GM04503 (cell line): ENCODE measurements around the gene PRKAR2B.
"Not testable (repeated sequence)": the region's sequence is repeated elsewhere in the genome, so short reads cannot be mapped to it uniquely, and the experiment has no call there.

Source experiments
- DNase-seq: peaks from one replicate; pipeline ENCODE4 v3.0.0-alpha.2; 2012; ENCODE audit warnings: low read depth

Gene PRKAR2B

GRCh38 chr7:107078517-107078966 lies 34.0 kb downstream of the PRKAR2B start:
- no peak for DNase-seq

GRCh38 chr7:107079212-107079940 lies 34.9 kb downstream of the PRKAR2B start:
- no peak for DNase-seq

DNA sequence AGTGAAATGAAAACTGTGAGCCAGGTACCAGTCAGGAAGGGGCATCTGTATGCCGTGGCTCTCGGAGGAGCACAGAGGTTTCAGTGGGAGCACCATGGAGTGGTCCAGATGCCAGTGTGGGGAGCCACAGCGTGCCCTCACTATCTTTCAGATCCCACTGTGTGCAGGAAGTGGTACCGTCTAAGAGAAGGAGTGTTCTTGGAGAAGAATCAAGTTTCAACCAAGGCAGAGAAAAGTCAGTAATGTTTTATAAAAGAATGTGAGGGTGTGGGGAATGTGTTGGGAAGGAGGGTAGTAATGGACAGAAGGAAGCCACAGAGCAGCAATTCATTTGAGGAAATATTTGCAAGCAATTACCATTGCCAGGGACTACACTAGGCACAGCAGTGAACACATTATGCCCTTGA lies 35.6 kb downstream of the PRKAR2B start:
- no peak for DNase-seq

DNA sequence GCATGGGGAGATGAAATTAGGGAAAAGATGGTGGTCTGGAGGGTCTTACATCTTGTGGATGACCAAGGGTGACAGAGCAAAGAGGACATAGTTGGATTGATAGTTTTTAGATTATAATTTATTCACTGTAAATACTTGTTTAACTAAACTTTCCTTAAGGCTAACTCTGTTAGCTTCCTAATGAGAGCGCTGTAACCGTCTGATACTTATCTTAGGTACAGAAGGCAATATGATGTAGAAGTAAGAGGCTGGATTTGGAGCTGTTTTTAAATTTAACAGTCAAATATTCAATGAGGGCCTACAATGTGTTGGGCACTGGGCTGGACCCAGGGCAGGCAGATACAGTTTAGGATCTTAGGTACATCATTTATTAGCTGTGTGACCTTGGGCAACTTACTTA lies 36.0 kb downstream of the PRKAR2B start:
- no peak for DNase-seq

GRCh38 chr7:107085180-107085579 lies 40.7 kb downstream of the PRKAR2B start:
- DNase-seq, result no peak

- DNase-seq, result no peak
Measured at GRCh38 chr7:107089627-107090026, 45.1 kb downstream of the PRKAR2B start.

DNA sequence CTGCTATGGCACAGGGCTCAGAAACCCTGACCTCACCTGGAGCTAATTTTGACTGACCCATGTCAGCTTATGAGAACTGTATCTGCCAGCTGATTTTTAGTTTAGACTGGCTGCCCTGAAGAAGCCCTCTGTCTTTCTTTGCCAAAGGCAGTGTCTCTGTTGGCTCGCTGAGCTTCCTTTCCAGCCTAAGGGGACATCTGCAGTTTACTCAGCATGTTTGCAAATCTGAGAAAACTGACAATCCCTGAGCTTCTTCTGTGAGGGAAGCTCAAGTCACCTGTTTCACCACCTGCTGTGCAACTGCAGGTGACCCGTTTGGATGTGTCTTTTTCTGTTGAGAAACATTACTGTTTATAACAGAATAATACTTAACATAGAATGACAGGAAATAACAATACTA lies 46.0 kb downstream of the PRKAR2B start:
- DNase-seq, result no peak

DNA sequence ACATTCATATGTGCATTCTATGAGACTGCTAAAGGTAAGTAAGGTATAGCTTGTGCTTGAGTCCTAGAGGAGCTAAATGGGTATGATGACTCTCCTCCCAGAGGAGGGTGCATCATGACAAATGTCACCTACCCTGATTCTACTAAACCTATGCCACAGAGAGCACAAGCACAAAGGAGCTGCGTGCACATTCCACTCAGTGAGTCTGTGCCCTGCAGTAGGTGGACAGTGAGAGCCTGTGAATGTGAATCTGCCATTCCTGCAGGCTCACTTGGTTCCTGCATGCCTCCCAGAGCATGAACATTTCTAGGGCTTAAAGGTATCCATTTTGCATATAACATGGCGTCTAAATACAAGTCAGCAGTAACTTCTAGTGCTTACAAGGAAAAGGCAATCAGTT lies 46.8 kb downstream of the PRKAR2B start:
- DNase-seq, result no peak

GRCh38 chr7:107093671-107094070 lies 49.2 kb downstream of the PRKAR2B start:
- not testable (repeated sequence) for DNase-seq

GRCh38 chr7:107099154-107099553 lies 54.6 kb downstream of the PRKAR2B start:
- DNase-seq, result not testable (repeated sequence)

DNA sequence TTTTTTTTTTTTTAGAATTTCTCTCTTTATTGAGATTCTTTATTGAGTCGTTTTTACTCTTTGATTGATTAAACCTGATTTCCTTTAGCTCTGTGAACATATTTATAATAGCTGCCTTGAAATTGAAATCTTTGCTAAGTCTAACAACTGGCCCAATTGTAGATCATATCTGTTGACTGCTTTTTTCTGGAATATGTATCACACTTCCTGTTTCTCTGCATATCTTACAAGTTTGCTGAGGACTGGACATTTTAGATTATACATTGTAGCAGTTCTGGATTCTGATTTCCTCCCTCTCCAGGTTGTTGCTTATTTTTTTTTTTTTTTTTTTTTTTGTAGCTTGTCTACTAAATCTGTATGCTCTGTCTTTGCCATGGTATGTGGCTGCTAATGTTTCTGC lies 56.3 kb downstream of the PRKAR2B start:
- no peak for DNase-seq

DNA sequence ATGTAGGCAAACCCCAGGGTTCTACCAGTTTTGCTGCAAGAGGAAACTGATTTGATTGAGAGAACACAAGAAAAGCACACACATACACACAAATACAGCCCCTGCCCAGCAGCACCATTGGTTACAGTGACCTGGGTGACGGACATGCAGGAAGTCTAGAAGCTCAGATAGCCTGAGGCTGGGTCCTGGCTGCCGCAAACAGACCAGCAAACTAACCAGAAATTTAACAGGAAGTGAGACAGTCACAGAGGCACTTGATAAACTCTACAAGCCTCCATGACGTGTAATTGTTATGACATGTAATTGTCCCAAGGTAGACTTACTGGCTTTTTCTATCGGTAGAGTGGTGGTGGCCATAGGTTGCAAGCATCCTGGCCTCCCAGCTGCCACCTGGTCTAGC lies 58.9 kb downstream of the PRKAR2B start:
- DNase-seq, result no peak

DNA sequence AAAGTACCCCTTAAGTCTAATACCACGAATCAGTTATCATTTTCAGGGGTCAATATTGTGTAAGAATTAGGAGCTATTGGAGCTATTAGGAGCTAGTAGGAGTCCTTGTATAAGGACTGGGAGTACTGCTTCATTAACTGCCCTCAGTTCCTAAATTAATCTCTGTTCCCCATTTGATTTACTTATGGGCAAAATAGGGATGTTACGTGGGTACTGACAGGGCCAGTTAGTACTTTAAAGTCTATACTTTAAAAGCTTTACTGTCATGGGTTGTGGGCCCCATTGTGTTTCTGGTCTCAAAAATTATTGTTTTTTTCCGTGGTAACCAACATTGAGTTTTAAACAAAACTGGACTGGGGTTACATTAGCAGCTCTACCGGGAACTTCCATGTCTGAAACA lies 60.3 kb downstream of the PRKAR2B start:
- no peak for DNase-seq

DNA sequence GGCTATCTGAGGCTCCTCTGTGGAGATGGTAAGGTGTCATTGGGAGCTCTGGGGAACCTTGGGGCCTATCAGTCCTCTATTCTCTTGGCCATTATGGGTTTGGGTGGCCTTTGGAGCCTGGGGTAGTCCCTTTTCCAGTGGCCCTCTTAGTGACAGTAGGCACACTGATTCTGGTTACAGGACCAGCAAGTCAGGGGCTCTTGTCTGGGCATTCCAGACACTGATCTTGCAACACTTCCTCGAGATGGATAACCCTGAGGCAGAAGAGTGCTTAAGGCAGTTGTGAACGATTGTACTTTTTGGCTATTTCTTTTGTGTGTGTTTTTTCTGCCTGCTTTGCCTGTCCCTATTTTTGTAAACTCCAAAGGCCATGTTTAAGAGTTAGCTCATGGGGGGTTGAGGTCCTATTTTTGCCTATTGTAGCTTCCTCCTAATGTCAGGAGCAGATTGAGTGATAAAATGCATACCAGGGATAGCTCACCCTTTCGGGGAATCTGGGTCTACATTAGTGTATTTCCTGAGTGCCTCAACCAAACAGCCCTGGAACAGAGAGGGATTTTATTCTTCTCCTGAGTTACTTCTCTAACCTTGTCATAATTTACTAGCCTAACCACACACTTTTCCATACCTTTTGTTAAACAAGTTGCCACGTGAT lies 61.2 kb downstream of the PRKAR2B start:
- DNase-seq, result no peak

DNA sequence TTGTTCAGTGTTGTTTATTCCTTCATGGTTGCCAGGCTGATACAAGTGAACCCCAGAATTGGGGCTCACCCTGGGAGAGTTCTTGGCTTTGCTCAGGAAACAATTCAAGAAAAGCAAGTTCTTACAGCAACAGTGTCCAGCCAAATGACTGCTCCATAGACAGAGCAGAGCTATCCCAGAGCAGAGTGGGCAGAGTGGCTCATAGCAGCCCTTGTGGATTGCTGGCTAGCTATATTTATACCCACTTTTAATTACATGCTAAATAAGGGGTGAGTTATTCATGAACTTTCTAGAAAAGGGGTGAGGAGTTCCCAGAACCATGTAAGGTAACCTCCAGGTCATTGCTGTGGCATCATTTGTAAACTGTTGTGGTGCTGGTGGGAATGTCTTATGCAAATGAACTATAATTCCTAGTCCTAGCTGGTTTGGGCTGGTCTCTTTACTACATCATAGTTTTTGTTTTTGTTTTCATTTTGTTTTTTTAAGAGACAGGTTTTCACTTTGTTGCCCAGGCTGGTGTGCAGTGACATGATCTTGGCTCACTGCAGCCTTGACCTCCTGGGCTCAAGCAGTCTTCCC lies 64.4 kb downstream of the PRKAR2B start:
- no peak for DNase-seq

GRCh38 chr7:107109955-107110354 lies 65.5 kb downstream of the PRKAR2B start:
- no peak for DNase-seq

DNA sequence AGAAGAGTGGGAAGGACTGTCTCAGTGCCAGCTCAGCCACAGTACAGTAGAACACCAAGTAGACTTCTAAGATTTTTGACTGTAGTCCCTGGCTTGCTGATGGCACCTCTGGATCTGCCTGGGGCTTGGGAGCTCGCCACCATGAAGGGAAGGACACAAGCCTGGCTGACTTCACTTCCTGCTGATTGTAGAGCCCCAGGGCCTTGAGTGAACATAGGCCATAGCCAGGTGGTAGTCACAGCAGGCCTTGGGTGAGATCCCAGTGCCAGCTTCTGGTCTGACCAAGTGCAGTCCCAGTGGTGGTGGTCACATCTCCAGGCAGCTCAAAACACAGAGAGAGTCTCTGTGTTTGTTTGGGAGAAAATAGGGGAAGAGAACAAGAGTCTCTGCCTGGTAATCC lies 66.7 kb downstream of the PRKAR2B start:
- no peak for DNase-seq

DNA sequence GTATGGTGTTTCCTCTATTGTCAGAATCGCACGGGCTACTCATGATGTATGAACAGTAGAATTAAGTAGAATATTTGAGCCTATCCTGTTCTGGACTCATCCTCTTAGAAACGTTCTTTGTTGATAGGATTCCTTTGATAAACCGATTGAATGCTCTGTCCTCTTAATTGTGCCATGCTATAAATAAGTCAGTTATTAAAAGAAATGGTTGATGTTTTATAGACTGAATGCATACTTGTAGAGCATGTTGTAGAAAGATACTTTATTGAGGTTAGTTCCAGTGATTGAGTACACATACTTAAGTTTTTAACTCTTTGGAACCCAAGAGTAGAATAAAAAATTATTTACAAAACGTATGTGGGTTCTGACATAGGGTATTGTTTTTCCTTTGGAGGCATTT lies 69.4 kb downstream of the PRKAR2B start:
- no peak for DNase-seq

- DNase-seq, result no peak
Measured at GRCh38 chr7:107115114-107115513, 70.6 kb downstream of the PRKAR2B start.

DNA sequence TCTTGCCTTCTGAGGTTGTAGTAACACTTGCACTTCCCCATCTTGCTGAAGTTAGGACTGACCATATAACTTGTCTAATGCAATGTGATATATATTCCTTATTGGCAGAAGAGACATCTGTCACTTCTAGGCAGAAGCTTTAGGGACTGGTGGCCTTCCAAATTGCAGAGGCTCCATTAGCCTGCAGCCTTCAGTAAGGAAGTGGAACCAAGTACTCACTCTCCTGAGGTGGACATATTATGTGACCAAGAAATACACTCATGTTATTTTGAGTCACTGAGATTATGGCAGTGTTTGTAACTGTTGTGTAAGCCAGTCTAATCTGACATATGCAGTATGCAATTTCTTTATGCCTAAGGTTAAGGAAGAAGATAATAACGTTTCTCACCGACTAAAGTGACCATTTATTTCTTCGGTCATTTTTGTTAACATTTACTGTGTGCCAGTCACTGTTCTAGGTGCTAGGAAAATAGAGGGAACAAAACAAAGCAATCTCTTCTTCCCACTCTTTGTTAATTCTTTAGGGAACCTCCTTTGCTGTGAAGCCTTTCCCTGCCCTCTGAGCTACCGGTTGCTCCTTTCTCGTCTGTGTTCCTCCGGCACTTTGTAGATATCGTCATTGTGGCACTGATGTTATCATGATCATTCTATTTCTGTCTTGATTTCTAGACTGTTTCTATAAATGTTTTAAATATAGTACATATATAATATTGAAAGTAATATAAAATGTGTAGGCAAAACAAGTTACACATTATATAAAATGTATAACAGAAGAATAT lies 71.4 kb downstream of the PRKAR2B start:
- DNase-seq, result no peak

DNA sequence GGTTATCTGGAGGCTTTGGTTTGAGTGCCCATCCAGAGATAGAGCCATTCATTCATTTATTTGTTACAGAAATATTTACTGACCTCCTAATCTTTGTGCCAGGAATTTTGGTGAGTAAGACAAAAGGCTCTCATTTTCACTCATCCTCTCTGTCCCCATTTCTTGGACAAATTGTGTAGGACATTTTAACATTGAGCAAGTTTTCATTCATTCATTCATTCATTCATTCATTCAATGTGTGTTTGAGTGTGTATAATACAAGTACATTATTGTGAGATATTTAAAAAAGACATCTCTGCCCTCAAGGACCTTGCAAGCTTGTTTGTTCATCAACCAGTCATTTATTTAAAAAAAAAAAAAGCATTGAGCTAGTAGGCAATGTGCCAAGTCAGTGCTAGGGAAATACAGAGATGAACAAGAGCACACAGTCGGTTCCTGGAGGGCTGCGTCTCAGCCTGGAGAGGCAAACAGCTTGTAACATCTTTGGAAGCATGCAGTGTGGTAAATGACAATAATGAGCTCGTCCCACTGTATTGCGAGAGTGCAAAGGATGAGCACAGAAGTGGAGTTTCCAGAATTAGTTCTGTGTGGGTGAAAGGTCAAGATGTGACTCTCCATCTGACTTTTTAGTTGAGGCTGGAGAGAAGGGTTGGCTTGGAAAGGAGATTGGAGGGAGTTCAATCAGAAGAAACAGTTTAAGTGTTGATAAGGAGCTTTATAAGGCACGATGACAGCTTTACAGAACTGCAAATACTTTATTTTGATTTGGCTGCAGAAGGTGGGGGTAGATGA lies 73.8 kb downstream of the PRKAR2B start:
- DNase-seq, result no peak
